Testis (tissue), 2 donors: ENCODE data around the gene SCLY.

ENCODE experiments used
- CTCF ChIP-seq, 3 experiments: fragments of 450-650 bp in 2 of 3; fragments of 200-600 bp in 1 of 3; sonication (generic) in 1 of 3; IDR thresholded peaks; one replicate each; pipeline ENCODE4 v1.5.1; 2016 to 2019; ENCODE audit warnings: antibody characterized with exemption in 3 of 3, mild to moderate bottlenecking in 2 of 3, moderate library complexity in 1 of 3
- POLR2A ChIP-seq: fragments of 450-650 bp; IDR thresholded peaks from one replicate; pipeline ENCODE4 v1.6.1; 2017; ENCODE audit warnings: antibody characterized with exemption, mild to moderate bottlenecking, moderate library complexity

GRCh38 chr2:238046725-238047270, 14.0 kb upstream of the SCLY start:
- TF ChIP-seq POLR2A = no peak
- no peak for TF ChIP-seq CTCF (IDR thresholded peaks at IDR 0.05)
